ENCODE measurements around the gene GPS1. TPM values are rescaled to one million over a fixed set of nuclear protein-coding genes. Genes with fewer than 3 reads are reported as not detected.
A peak's percentile ranks its signal among the peaks of the same experiment; 100 is the strongest.

Gene GPS1
- total RNA-seq, 3 donors from 2014 or later (not counting 1 experiment from before 2014, with no cell fraction given), result 78.9 to 87.6 (median 85.3) TPM

DNA sequence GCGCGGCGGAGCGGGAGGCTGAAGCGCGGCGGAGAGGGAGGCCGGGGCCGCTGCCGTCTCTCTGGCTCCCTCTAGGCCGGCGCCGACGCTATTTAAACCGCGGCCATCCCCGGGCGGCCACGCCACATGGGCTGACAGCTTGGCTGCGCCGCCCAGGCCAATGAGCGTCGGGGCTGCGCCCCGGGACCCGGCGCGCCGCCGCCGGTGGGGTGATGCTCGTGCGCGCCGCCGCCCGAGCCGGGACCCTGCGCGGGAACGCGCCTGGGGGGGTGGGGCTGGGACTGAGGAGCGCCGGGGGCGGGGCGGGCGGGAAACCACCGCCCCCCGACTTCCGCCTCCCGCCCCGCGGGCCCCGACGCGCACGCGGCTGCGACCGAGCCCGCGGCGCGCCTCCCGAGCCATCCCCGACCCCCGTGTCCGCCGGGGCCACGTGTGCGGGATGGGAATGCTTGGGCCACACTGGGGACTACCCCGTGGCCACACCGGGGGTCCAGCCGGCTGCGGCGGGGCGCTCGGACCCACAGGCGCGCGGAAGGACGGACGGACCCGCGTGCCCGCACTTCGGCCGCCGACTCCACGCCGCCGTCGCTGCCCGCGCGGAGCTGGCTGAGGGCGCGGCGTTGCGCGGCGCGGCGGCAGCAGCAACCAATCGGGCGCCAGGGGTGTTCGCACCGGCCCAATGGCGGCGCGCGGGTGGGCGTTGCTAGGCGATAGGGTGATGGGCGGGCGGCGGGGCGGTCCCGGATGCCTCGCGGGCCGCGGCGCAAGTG, 46.7 kb downstream of the GPS1 start, which contains the start of gene FASN:
FASN (minus strand) TSS at position 68 of the 770 bp plus-strand sequence. CDS start 1,791 bp downstream, outside the sequence.
- H3K4me3 ChIP-seq (ENCODE audit: low read length), result peak within 1 kb of the TSS; percentile 42
- H3K27ac Mint-ChIP-seq, result peak within 1 kb of the TSS in 1 of 2 donors; percentile 81
- intact Hi-C loops (cut with micrococcal nuclease), result loop anchor here (2.0 to 10.0 kb wide), 2 partner anchors 76 to 224 kb away; partner anchors contain the start of genes ARHGDIA, CENPX and LRRC45
- peak within 1 kb of the TSS; percentile 83 for H3K4me3 Mint-ChIP-seq
- no peaks in the 10 kb centered on the region for H3K27me3 Mint-ChIP-seq (ENCODE audit: low read depth in 2 of 2)
- WGBS (ENCODE audit: insufficient coverage), result under 1% methylated on average over 117 of the region's 124 CpGs
- H3K4me1 Mint-ChIP-seq, result peaks cover 0 to 4% of the 10 kb centered on the region in 2 donors
- H3K27me3 ChIP-seq (ENCODE audit: control insufficient read depth, insufficient read depth, low read length), result no peaks in the 10 kb centered on the region
- H3K27ac ChIP-seq (ENCODE audit: low read length), result peak within 1 kb of the TSS; percentile 86
- no peaks in the 10 kb centered on the region for H3K9me3 ChIP-seq (ENCODE audit: control insufficient read depth, insufficient read depth, low read length)
- ATAC-seq (peak; percentile 79 to 91 (median 81)), DNase-seq (peak; percentile 90 to 96)
- no peaks in the 10 kb centered on the region for H3K9me3 Mint-ChIP-seq
- no peaks in the 10 kb centered on the region for H3K36me3 Mint-ChIP-seq
- H3K36me3 ChIP-seq (ENCODE audit: control insufficient read depth, insufficient read depth, low read length), result peaks cover 19% of the 10 kb centered on the region
- TF ChIP-seq, protein P1, sequence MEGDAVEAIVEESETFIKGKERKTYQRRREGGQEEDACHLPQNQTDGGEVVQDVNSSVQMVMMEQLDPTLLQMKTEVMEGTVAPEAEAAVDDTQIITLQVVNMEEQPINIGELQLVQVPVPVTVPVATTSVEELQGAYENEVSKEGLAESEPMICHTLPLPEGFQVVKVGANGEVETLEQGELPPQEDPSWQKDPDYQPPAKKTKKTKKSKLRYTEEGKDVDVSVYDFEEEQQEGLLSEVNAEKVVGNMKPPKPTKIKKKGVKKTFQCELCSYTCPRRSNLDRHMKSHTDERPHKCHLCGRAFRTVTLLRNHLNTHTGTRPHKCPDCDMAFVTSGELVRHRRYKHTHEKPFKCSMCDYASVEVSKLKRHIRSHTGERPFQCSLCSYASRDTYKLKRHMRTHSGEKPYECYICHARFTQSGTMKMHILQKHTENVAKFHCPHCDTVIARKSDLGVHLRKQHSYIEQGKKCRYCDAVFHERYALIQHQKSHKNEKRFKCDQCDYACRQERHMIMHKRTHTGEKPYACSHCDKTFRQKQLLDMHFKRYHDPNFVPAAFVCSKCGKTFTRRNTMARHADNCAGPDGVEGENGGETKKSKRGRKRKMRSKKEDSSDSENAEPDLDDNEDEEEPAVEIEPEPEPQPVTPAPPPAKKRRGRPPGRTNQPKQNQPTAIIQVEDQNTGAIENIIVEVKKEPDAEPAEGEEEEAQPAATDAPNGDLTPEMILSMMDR (IDR thresholded peaks at IDR 0.05), result peak; percentile 23
- peaks cover 23% of the 10 kb centered on the region for H3K4me1 ChIP-seq (ENCODE audit: control insufficient read depth, insufficient read depth, low read length)

DNA sequence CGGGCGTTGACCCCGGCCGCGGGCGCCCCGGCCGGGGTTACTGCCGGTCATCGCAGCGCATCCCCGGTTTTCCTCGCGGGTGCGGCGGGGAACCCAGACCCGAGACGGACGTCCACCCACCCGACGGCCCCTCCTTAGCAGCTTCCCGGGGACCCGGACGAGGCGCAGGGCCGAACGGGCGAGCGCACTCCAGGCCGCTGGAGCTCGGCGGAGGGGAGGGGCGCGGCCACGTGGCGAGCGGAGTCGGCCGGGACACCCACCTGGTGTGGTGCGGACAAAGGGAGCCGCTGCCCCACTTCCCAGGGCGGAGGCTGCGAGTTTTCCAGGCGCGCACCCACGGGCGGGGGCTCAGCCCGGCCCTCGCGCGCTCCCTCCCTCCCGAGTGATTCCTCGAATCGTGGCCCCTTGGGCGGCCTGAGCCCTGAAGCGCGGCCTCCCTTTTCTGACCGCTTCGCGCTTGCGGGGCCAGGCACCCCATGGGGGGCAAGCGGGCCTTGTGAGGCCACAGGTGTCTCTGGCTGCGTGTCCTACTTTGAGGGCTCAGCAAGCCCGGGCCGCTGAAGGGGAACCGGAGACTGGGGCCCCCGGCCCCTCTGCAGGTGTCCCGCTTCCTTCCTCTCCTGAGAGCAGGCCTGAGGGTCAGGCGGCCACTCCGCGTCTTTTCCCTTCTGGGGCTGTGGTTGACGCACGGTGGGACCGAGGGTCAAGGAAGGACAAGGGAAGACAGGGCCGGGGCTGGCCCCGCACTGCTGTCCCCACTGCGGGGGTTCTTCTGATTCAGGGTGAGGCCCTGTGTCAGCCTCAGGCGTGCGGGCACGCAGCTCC, 47.5 kb downstream of the GPS1 start:
- H3K4me3 Mint-ChIP-seq, result peak overlapping the region; percentile 79
- ATAC-seq (no peak), DNase-seq (no peak)
- no peaks in the 10 kb centered on the region for H3K27me3 Mint-ChIP-seq (ENCODE audit: low read depth in 2 of 2)
- peak overlapping the region; percentile 54 to 81 for H3K27ac Mint-ChIP-seq
- no peaks in the 10 kb centered on the region for H3K36me3 Mint-ChIP-seq
- intact Hi-C loops (cut with micrococcal nuclease), result loop anchor here (2.0 to 10.0 kb wide), 2 partner anchors 76 to 224 kb away; partner anchors contain the start of genes ARHGDIA, CENPX and LRRC45
- peaks cover 0 to 4% of the 10 kb centered on the region in 2 donors for H3K4me1 Mint-ChIP-seq
- peak overlapping the region; percentile 69 for H3K27ac ChIP-seq (ENCODE audit: low read length)
- H3K4me1 ChIP-seq (ENCODE audit: control insufficient read depth, insufficient read depth, low read length), result peaks cover 23% of the 10 kb centered on the region
- H3K27me3 ChIP-seq (ENCODE audit: control insufficient read depth, insufficient read depth, low read length), result no peaks in the 10 kb centered on the region
- H3K9me3 Mint-ChIP-seq, result no peaks in the 10 kb centered on the region
- TF ChIP-seq, protein P1 (IDR thresholded peaks at IDR 0.05), result no peak
- H3K9me3 ChIP-seq (ENCODE audit: control insufficient read depth, insufficient read depth, low read length), result no peaks in the 10 kb centered on the region
- WGBS (ENCODE audit: insufficient coverage), result 7% methylated on average over 80 of the region's 80 CpGs
- peak overlapping the region; percentile 27 for H3K4me3 ChIP-seq (ENCODE audit: low read length)
- peaks cover 13% of the 10 kb centered on the region for H3K36me3 ChIP-seq (ENCODE audit: control insufficient read depth, insufficient read depth, low read length)

DNA sequence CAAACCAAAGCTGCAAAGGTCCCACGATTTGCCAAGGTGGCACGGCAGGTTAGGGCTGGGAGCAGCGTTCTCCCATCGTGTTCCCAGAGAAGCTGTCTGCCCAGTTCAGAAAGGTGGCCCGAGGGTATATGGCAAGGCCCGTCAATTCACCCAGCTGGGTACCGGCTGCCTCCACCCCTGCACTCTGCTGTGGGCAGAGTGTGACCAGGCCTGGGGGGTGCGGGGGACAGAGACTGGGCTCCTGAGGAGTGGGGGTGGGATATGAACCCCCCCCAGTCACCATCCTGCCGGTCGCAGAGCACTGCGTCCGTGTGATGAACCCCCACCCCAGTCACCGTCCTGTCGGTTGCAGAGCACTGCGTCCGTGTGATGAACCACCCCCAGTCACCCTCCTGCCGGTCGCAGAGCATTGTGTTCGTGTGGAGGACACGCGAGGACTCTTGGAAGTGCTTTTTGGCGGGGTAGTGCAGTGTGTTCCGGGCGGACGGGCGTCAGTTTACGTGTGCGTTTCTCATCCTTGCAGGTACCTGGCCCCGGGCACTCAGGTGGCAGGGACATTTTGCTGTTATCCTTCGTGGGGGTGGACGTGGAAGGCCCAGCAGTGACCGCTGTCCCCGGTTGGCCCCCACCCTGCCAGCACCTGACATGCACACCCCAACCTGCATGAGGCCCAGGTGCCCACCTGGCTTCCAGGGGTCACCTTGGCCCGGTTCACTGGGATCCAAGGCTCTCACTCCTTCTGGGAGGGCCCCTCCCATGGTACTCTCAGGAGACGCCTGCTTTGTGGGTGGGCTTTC, 49.0 kb downstream of the GPS1 start:
- 92% methylated on average over 34 of the region's 35 CpGs for WGBS (ENCODE audit: insufficient coverage)
- TF ChIP-seq, protein P1 (IDR thresholded peaks at IDR 0.05), result no peak
- Mint-ChIP-seq H3K27me3 (ENCODE audit: low read depth in 2 of 2) (no peaks in the 10 kb centered on the region), H3K4me3 (peak overlapping the region; percentile 9), H3K4me1 (peaks cover 5 to 11% of the 10 kb centered on the region in 2 donors), H3K27ac (no peak overlapping the region), H3K9me3 (no peaks in the 10 kb centered on the region), H3K36me3 (no peaks in the 10 kb centered on the region)
- ATAC-seq (no peak), DNase-seq (no peak)
- H3K36me3 ChIP-seq (ENCODE audit: control insufficient read depth, insufficient read depth, low read length), result peaks cover 3% of the 10 kb centered on the region
- intact Hi-C loops (cut with micrococcal nuclease), result no loop called here
- H3K27me3 ChIP-seq (ENCODE audit: control insufficient read depth, insufficient read depth, low read length), result no peaks in the 10 kb centered on the region
- no peak overlapping the region for H3K4me3 ChIP-seq (ENCODE audit: low read length)
- no peaks in the 10 kb centered on the region for H3K9me3 ChIP-seq (ENCODE audit: control insufficient read depth, insufficient read depth, low read length)
- H3K4me1 ChIP-seq (ENCODE audit: control insufficient read depth, insufficient read depth, low read length), result peaks cover 31% of the 10 kb centered on the region
- no peak overlapping the region for H3K27ac ChIP-seq (ENCODE audit: low read length)
